Skeletal muscle cell (primary cell): ENCODE results near the gene NPRL2.

Experiments
- DNase-seq: peaks from one replicate; pipeline ENCODE4 v3.0.0-alpha.2; 2010; ENCODE audit warnings: low read depth
- H3K4me3 ChIP-seq: 2 replicates; pipeline ENCODE4 v1.5.1; 2011; ENCODE audit warnings: low read depth, mild to moderate bottlenecking, control low read depth, low read length, moderate library complexity

Gene NPRL2

GRCh38 chr3:50374363-50375257 lies 24.0 kb upstream of the NPRL2 start:
- no peak overlapping the region for H3K4me3 ChIP-seq
- no peak for DNase-seq

DNA sequence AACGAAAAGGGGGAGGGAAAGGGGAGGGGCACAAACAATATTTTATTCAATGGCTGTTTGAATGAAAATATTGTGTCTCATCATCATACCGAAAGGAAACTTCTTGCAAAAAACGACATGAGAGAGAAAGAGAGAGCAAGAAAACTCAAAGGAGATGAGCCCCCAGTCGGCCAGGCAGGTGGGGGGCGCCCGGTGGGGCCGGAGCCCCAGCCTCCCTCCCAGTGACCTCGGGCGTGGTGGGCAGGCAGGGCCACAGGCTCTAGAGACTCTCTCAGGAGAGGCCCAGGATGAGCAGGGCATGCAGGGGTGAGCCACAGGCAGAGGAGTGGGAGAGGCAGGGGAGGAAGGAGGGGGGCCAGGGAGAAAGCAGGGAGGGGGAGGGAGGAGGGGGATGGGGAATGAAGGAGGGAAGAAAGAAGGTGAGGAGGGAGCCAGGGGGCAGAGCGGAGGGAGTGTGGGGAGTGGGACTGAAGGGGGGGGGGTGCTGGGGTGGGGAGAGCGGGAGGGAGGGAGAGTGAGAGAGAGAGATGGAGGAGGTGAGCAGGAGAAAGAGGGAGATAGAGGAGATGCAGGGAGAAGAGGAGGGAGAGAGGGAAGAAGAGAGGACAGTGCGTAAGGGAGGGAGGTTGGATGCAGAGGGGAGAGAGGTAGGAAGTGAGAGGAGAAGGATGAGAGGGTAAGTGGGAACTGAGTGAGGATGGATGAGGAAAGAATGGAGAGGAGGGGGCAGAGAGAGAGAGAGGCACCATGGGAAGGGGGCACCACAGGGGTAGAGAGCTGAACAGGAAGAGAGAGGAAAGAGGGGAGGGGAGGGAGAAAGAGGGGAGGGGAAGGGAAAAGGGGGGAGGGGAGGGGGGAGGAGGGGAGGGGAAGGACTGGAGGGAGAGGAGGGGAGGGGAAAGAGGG lies 22.8 kb upstream of the NPRL2 start:
- H3K4me3 ChIP-seq, result no peak overlapping the region
- DNase-seq, result no peak

DNA sequence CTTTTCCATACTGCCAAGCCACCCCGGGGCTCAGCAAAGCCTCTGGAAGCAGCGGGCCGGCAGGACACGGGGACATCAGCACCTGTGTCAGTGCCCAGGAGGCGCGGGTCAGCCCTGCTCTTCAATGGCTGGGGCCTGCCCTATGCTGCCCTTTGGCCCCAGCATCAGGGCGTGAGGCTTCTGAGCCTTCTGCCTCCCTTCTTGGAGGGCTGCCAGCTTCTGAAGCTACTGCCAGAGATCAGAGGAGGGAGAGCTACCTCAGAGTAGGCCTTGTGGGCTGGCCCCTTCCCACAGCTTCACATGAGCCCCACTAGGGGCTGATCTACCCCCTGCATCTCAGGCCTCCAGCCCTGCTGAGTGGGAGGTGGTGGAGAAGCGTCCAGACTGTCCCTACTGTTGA lies 21.8 kb upstream of the NPRL2 start:
- DNase-seq, result no peak
- H3K4me3 ChIP-seq, result no peak overlapping the region

- peak; percentile 29 for DNase-seq
- H3K4me3 ChIP-seq, result no peak overlapping the region
Measured at GRCh38 chr3:50371133-50371685, 20.6 kb upstream of the NPRL2 start.

DNA sequence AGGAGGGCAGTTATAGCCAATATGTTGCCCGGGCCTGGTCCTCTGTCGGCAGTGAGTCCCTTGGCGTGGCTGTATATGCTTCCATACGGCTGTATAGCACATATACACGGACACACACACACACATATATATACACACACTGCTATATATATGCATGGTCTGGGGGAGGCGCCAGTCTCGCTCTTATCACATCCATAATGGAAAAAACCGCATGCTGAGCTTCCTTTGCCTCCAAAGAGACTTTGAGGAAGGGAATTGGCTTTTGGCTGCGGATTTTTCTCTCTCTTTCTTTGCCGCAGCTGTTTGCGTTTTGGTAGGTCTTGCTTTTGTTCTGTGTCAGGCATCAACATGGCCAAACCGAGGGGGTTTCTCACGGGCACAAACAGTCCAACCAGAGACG lies 20.0 kb upstream of the NPRL2 start:
- H3K4me3 ChIP-seq, result no peak overlapping the region
- no peak for DNase-seq

- no peak for DNase-seq
Measured at GRCh38 chr3:50369012-50369670, 18.6 kb upstream of the NPRL2 start.

GRCh38 chr3:50365842-50366220 lies 15.3 kb upstream of the NPRL2 start:
- H3K4me3 ChIP-seq, result no peak overlapping the region
- no peak for DNase-seq

More at GRCh38 chr3:50369012-50369670, 18.6 kb upstream of the NPRL2 start:
- H3K4me3 ChIP-seq, result no peak overlapping the region

GRCh38 chr3:50365080-50365841 lies 14.7 kb upstream of the NPRL2 start:
- H3K4me3 ChIP-seq, result peak overlapping the region; percentile 50
- DNase-seq, result no peak

GRCh38 chr3:50364573-50365079 lies 14.1 kb upstream of the NPRL2 start:
- peak overlapping the region; percentile 50 for H3K4me3 ChIP-seq
- DNase-seq, result no peak

DNA sequence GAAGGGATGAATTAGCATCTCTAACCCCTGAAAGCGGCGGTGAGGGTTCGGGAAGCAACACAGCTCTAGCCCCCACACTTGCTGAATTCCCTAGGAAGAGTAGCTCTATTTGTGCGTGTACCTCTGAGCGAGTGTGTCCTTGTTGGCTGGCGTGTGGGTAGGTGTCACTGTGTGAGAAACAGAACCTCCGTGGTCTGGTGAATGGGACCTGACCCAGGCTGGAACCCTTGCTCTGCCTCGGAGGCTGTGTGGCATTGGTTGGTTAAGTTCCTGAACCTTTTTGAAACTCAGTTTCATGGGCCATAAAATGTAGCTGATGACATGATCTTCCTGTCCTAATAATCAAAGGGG lies 9.2 kb upstream of the NPRL2 start:
- H3K4me3 ChIP-seq, result peak overlapping the region; percentile 91
- DNase-seq, result no peak

DNA sequence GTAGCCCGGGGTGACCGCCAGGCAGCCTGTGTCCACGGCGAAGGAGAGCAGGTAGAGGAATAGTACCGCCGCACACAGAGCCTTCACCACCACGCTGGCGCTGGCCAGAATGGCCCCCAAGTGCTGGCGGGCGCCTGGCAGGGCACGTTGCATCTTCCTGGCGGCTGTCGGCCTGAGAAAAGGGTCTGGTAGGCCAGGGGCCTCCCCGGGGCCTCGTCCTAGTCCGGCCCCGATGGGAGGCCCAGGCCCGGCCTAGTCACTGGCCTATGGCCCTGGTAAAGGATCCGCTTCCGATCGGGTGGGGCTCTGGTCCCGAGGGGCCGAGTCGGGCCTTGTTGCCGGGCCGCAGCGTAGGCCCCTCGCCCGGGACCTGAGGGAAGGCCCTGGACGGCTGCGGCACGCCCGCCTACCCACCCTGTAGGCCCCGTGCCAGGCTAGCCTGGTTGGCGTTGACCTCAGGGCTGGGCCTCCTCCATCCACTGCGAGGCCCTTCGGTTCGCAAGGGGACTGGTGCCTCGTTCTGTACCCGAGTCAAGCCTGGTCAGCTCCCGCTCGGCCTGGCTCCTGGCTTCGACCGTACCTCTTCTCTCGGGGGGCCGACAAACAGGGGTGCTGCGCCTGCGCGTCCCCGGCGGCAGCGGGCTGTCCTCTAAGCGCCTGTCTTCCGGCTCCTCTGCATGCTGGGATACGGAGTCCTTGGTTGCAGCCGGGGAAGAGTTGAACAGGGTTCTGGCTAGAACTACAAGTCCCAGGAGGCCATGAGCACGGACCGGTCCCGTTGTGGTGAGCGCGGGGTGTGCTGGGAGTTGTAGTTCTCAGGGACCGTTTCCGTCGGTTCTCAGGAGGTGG lies 8.6 kb upstream of the NPRL2 start, which contains the start of gene TMEM115:
Gene TMEM115 (minus strand): TSS at position 611 of the 849 bp plus-strand sequence. CDS start 458 bp downstream, at position 153.
- DNase-seq, result peak; percentile 97
- H3K4me3 ChIP-seq, result peak within 1 kb of the TSS; percentile 91

- H3K4me3 ChIP-seq, result peak overlapping the region; percentile 91
- DNase-seq, result no peak
Measured at GRCh38 chr3:50358355-50358910, 7.9 kb upstream of the NPRL2 start.

DNA sequence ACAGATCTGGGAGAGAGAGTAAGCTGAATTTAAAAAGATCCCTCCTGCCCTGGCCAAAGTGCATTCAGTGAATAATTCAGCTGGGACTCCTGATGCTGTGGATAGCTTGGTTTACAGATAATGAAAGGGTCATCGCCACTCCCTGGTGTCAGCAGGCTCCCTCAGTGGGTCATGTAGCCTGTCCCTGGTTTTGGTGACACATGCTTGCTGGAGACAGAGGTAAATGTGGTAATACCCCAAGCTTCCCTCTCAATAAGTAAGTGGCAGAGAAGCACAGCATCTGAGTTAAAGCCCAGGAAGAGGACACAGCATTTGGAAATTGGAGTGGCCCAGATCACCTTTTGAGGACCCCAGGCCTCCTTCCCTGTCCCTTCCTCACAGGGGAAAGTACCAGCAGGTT lies 6.9 kb upstream of the NPRL2 start:
- no peak for DNase-seq
- H3K4me3 ChIP-seq, result peak overlapping the region; percentile 91

DNA sequence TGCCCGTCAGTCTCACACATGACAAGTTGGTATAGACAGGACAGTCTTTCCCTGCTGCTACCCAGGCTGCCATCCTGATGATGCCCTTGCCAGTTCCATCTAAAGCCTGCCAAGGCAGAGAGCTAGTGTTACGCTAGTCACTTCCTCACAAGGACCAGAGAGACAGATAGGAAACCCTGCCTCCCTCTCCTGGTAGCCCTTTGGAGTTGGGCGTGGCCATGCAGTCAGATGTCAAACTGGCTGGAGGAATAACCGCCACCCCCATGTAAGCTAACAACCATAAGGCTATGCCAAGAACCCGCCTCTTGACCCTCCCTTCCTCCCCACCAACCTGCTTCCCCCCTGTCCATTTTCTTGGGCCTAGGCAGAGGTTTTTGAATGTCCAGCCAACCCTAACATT lies 6.0 kb upstream of the NPRL2 start:
- no peak for DNase-seq
- peak overlapping the region; percentile 91 for H3K4me3 ChIP-seq

GRCh38 chr3:50355829-50356552 lies 5.4 kb upstream of the NPRL2 start:
- peak overlapping the region; percentile 91 for H3K4me3 ChIP-seq
- DNase-seq, result no peak

GRCh38 chr3:50354850-50355249 lies 4.3 kb upstream of the NPRL2 start:
- no peak overlapping the region for H3K4me3 ChIP-seq
- no peak for DNase-seq
